ENCODE data around the gene CPSF6. TPM values are rescaled to one million over a fixed set of nuclear protein-coding genes. Genes with fewer than 3 reads are reported as not detected.
A peak's percentile ranks its signal among the peaks of the same experiment; 100 is the strongest.
"Not testable (repeated sequence)": the region's sequence is repeated elsewhere in the genome, so short reads cannot be mapped to it uniquely, and the experiment has no call there.

CPSF6 gene, protein sequence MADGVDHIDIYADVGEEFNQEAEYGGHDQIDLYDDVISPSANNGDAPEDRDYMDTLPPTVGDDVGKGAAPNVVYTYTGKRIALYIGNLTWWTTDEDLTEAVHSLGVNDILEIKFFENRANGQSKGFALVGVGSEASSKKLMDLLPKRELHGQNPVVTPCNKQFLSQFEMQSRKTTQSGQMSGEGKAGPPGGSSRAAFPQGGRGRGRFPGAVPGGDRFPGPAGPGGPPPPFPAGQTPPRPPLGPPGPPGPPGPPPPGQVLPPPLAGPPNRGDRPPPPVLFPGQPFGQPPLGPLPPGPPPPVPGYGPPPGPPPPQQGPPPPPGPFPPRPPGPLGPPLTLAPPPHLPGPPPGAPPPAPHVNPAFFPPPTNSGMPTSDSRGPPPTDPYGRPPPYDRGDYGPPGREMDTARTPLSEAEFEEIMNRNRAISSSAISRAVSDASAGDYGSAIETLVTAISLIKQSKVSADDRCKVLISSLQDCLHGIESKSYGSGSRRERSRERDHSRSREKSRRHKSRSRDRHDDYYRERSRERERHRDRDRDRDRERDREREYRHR
- total RNA-seq: 10 to 100 TPM; 94.4 to 97.4 TPM

DNA sequence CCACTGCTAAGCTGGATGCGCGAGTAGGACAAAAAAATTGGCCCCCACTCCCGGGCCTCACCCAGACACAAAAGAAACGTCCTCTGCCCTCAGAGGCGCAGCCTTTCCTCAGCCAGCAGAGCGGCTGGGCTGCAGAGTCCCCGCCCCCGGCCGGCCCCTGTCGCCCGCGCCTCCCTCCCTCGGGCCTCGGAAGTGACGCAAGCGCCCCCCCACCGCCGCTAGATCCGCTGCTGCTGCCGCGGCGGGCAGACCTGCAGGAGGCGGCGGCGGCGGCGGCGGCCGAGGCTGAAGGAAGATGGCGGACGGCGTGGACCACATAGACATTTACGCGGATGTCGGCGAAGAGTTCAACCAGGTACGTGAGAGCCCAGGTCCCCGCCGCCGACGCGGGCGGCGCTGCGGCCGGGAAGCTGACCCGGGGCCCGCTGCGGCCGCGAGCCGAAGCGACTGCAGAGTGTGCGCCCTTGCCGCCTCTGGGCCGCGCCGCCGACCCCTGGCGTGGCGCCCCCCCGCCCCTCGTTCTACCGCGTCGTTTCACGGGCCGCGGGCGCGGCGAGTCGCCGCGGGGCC lies at the start of gene CPSF6:
Gene CPSF6 (plus strand): TSS at position 218 of the 570 bp plus-strand sequence. CDS start 78 bp downstream, at position 296.
- peak within 1 kb of the TSS; percentile 100 for H3K4me3 Mint-ChIP-seq
- peak; percentile 95 for DNase-seq
- POLR2A ChIA-PET: no interaction called here
- H3K27ac Mint-ChIP-seq: peak within 1 kb of the TSS; percentile 99
- H3K27me3 Mint-ChIP-seq: no peaks in the 10 kb centered on the region
- peaks cover 47% of the 10 kb centered on the region for H3K4me1 Mint-ChIP-seq
- no peaks in the 10 kb centered on the region for H3K9me3 Mint-ChIP-seq
- CTCF ChIA-PET: interaction anchor here (0.6 kb wide), 1 partner anchor 140 kb away, joined by 3 read pairs; no protein-coding TSS in a partner anchor
- H3K36me3 Mint-ChIP-seq (ENCODE audit: low read depth): peaks cover 20% of the 10 kb centered on the region

DNA sequence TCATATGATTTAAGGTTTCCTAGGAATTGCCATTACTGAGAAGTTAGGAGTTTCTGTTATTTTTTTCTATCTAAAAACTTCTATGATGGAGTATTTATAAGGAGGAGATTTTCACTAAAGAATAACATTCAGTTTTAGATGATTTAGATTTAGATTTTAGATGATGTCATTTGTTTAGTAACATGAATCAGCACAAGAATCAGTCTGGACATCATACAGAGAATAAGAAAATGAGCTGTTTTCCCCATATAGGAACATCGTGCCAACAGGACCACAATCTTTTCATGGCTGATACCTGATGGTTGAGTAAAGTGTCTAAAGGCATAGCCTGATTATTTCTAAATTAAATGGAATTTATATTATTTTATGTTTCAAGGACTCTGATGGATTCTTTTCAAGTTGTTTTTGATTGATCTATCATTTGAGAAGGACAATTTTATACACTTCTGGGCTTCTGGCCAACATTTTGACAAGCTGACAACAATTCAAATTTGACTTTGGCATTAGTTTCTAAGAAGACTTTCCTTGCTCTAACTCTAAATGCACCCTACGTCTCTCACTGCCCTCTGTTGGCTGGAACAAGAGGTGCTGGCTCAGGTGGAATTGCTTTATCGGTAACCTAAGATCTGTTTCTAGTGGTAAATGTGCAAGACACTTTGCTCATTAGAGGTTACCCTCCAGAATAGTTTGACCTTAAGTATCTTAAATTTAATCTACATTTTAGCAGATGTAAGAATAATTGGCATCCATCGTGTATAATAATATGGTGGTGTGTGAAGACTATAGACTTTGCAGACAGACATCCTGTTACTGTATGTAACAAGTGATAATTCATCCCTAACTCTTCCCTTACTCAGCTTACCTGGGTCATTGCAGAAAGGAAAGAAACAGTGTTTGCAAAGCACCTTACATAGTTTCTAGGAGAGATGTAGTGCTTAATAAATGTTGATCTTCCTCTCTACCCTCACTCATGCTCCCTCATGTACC lies 42.8 kb upstream of the CPSF6 start:
- Mint-ChIP-seq H3K4me1 (no peaks in the 10 kb centered on the region), H3K36me3 (ENCODE audit: low read depth) (no peaks in the 10 kb centered on the region), H3K4me3 (no peak overlapping the region), H3K27ac (no peak overlapping the region), H3K9me3 (peaks cover 36% of the 10 kb centered on the region), H3K27me3 (peaks cover 2% of the 10 kb centered on the region)
- no peak for DNase-seq
- ChIA-PET CTCF (interaction anchor here (1.6 kb wide), 1 partner anchor 37 kb away, joined by 3 read pairs; no protein-coding TSS in a partner anchor), POLR2A (interaction anchor here (0.9 kb wide), 1 partner anchor 9 kb away, joined by 3 read pairs; no protein-coding TSS in a partner anchor)

DNA sequence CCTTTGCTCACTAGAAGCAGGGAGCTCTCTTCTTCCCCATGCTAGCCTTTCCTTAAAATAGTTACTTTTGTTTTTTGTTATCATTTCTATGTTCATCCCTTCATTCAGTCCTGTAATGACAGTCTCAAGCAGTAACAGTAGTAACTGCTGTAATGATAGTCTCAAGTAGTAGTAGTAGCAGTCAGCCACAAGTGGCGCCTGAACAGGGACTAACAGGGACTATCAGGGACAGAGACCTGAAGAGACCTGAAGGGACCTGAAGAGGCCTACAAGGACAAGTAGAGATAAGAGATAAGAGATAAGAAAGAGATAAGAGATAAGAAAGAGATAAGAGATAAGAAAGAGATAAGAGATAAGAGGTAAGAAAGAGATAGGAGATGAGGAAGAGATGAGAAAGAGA lies 39.4 kb upstream of the CPSF6 start:
- H3K27ac Mint-ChIP-seq; H3K4me1 Mint-ChIP-seq; H3K27me3 Mint-ChIP-seq; DNase-seq; POLR2A ChIA-PET; H3K4me3 Mint-ChIP-seq; H3K36me3 Mint-ChIP-seq (ENCODE audit: low read depth): not testable (repeated sequence)
- CTCF ChIA-PET: interaction anchor here (0.8 kb wide), 1 partner anchor 357 kb away, joined by 6 read pairs; no protein-coding TSS in a partner anchor
- H3K9me3 Mint-ChIP-seq: peaks cover 31% of the 10 kb centered on the region

DNA sequence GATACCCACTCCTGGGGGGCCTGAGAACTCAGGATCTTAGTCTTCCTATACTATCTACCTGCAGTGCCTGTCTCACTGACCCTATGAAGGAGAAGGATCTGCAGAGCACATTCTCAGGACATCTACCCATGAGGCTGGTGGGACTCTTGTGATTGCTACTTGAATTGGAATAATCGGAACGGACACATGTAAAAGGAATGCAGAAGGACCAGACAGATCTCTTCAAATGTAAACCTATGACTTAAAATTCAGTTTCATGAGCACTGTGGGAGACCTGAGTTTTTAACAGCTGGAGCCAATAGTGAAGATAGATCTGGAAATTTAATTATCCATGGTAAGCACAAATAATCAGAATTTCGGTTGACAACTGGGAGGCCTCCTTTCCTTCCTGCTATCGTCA lies 35.2 kb upstream of the CPSF6 start:
- no peaks in the 10 kb centered on the region for H3K36me3 Mint-ChIP-seq (ENCODE audit: low read depth)
- peaks cover 31% of the 10 kb centered on the region for H3K9me3 Mint-ChIP-seq
- CTCF ChIA-PET: interaction anchor here (1.1 kb wide), 1 partner anchor 10 kb away, joined by 3 read pairs; no protein-coding TSS in a partner anchor
- H3K4me1 Mint-ChIP-seq: no peaks in the 10 kb centered on the region
- DNase-seq: no peak
- no peak overlapping the region for H3K27ac Mint-ChIP-seq
- POLR2A ChIA-PET: no interaction called here
- no peaks in the 10 kb centered on the region for H3K27me3 Mint-ChIP-seq
- H3K4me3 Mint-ChIP-seq: no peak overlapping the region

DNA sequence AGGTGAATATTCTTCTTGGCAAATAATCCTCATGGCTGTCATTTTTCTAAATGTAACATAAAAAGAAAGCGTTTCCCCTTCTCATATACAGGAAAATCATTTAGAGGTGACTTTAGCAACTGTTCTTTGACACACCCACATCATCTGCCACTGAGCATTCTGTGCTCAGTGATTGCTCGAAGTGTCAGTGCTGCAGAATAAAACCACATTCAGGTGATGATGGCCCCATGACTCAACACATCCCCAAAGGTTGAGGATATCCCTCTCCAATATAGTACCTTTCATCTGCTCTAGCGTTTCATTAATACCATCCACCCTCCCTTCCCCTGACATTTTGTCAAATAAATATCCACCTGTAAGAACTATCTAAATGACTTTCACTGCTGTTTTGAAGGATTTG lies 28.7 kb upstream of the CPSF6 start:
- Mint-ChIP-seq H3K27me3 (no peaks in the 10 kb centered on the region), H3K4me1 (no peaks in the 10 kb centered on the region)

DNA sequence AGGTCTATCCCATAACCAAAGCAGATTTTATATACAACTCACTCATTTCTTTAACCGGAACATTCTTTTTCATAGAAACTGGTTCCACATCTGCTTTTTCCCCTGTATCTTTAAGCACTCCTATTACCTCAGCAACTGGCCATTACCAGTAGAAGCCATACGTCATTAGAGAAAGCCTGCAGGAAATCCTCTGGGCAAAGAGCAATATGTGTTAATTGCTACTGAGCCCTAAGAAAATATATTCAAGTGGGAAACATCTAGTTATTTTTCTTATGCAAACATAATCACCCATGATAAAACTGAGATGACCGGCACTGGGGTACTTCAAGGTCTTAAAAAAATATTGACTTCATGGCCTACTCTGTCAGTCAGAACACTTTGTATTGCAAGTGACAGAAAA lies 28.2 kb upstream of the CPSF6 start:
- Mint-ChIP-seq H3K27me3 (no peaks in the 10 kb centered on the region), H3K4me1 (no peaks in the 10 kb centered on the region)
- POLR2A ChIA-PET: no interaction called here

More for the DNA sequence above, 28.7 kb upstream of the CPSF6 start:
- no peak overlapping the region for H3K27ac Mint-ChIP-seq
- peaks cover 9% of the 10 kb centered on the region for H3K9me3 Mint-ChIP-seq
- CTCF ChIA-PET: no interaction called here
- POLR2A ChIA-PET: no interaction called here
- H3K36me3 Mint-ChIP-seq (ENCODE audit: low read depth): no peaks in the 10 kb centered on the region
- no peak overlapping the region for H3K4me3 Mint-ChIP-seq
- no peak for DNase-seq

DNA sequence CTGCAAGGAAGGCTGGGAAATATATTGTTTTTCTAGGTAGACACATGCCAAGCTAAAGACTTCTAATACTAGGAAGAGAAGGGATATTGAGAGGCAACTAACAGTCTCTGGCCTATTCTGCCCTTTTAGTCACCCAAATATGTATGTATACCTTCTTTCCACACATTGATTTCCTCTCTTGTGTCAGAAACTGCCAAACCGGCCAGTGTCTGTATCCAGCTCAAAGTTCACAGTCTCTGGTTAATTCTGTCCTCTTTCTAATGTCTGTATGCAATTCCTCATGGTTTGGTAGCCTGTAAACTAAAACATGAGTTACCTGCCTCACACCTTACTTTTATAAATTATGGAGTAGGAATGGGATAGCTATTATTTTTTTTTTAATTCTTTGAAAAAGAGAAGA lies 25.2 kb upstream of the CPSF6 start:
- H3K4me3 Mint-ChIP-seq: no peak overlapping the region
- H3K36me3 Mint-ChIP-seq (ENCODE audit: low read depth): no peaks in the 10 kb centered on the region
- H3K9me3 Mint-ChIP-seq: no peaks in the 10 kb centered on the region
- no peak overlapping the region for H3K27ac Mint-ChIP-seq
- ChIA-PET CTCF (interaction anchor here (1.1 kb wide), 1 partner anchor 11 kb away, joined by 3 read pairs; no protein-coding TSS in a partner anchor), POLR2A (no interaction called here)
- no peak for DNase-seq
- H3K27me3 Mint-ChIP-seq: no peaks in the 10 kb centered on the region
- H3K4me1 Mint-ChIP-seq: no peaks in the 10 kb centered on the region

More for the DNA sequence above, 28.2 kb upstream of the CPSF6 start:
- CTCF ChIA-PET: no interaction called here
- no peaks in the 10 kb centered on the region for H3K36me3 Mint-ChIP-seq (ENCODE audit: low read depth)
- H3K4me3 Mint-ChIP-seq: no peak overlapping the region
- no peak for DNase-seq
- peaks cover 9% of the 10 kb centered on the region for H3K9me3 Mint-ChIP-seq
- no peak overlapping the region for H3K27ac Mint-ChIP-seq

DNA sequence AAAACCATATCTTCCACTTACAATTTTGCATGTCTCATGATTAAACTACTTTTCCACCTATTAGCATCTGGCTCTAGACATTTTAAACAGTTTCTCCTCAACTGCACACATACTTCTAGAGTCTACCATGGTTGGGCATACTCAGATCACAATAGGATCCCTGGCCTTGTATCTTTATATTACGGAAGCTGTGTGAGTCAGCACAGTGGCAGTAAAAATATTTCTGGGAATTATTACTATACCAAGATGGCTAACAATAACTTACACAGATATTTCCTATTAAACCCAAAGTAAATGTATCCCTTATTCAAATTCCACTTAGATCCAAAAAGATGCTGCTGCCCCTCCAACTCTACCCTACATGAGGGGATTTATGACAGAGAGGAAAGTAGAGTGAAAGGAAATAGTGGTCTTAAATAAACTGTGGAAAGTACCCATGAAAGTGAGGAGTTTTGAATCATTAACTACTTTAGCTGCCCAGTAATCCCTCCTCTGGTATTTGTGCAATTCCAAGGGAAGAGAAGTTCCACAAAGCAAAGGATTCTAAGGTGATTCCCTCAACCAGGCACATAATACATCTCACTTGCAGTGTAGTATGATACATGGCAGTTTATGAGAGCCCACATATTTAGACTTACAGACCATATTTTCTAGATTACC lies 14.0 kb upstream of the CPSF6 start:
- H3K4me3 Mint-ChIP-seq: no peak overlapping the region
- POLR2A ChIA-PET: no interaction called here
- CTCF ChIA-PET: no interaction called here
- DNase-seq: no peak
- no peaks in the 10 kb centered on the region for H3K4me1 Mint-ChIP-seq
- peaks cover 2% of the 10 kb centered on the region for H3K9me3 Mint-ChIP-seq
- H3K27me3 Mint-ChIP-seq: peaks cover 2% of the 10 kb centered on the region
- H3K36me3 Mint-ChIP-seq (ENCODE audit: low read depth): no peaks in the 10 kb centered on the region
- H3K27ac Mint-ChIP-seq: no peak overlapping the region

DNA sequence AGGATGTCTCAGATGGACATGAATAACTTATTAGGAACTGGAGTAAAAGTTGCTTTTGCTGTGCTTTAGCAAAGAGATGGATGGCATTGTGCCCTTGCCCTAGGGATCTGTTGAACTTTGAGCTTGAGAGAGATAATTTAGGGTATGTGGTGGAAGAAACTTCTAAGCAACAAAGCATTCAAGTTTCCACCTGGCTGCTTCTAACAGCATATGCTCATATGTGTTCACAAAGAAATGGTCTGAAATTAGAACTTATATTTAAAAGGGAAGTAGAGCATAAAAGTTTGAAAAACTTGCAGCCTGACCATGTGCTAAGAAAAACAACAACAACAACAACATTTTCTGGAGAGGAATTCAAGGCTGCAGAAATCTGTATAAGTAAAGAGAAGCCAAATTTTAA lies 7.9 kb upstream of the CPSF6 start:
- peaks cover 6% of the 10 kb centered on the region for H3K36me3 Mint-ChIP-seq (ENCODE audit: low read depth)

DNA sequence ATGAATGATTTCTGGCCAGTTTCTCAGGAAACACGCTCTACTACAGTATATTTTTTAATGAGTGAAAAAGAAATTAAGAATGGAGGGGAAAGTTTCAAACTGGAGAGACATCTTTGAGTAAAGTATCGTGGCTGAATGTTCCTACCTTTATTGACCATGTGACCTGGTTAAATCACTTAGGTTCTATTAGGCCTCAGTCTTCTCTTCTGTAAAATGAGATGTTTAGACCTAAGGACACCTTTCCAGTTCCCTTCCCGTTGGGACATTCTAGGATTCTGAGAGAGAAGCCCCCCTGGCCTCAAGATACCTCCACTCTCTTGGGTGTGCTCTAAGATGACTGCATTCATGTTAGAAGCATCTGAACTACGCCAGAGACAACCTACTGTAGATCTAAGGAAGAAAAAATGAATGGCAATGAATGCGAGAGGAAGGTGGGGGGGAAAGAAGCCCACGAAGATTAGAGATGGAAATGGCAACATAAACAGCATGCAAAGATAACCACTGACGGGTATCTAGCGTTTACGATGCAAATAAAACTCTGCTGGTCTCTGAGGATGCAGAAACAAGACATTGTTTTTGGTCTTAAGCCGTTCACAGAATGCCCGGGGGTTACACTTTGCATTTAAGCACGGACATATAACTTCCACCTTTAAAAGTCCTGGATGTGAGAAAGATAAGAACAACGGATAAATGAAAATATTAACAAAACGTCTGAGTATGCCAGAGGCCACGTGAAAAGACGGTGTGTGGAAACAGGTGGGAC lies 599 bp upstream of the CPSF6 start:
- ChIA-PET POLR2A (no interaction called here), CTCF (interaction anchor here (0.6 kb wide), 1 partner anchor 139 kb away, joined by 3 read pairs; no protein-coding TSS in a partner anchor)
- peak overlapping the region; percentile 96 for H3K27ac Mint-ChIP-seq
- H3K27me3 Mint-ChIP-seq: no peaks in the 10 kb centered on the region
- peaks cover 20% of the 10 kb centered on the region for H3K36me3 Mint-ChIP-seq (ENCODE audit: low read depth)
- no peak for DNase-seq
- H3K4me3 Mint-ChIP-seq: peak overlapping the region; percentile 84
- H3K9me3 Mint-ChIP-seq: no peaks in the 10 kb centered on the region
- H3K4me1 Mint-ChIP-seq: peaks cover 45% of the 10 kb centered on the region

More for the DNA sequence above, 7.9 kb upstream of the CPSF6 start:
- no peak for DNase-seq
- H3K27ac Mint-ChIP-seq: no peak overlapping the region
- POLR2A ChIA-PET: no interaction called here
- no peak overlapping the region for H3K4me3 Mint-ChIP-seq
- H3K4me1 Mint-ChIP-seq: no peaks in the 10 kb centered on the region
- CTCF ChIA-PET: no interaction called here
- H3K27me3 Mint-ChIP-seq: peaks cover 2% of the 10 kb centered on the region
- H3K9me3 Mint-ChIP-seq: peaks cover 21% of the 10 kb centered on the region

DNA sequence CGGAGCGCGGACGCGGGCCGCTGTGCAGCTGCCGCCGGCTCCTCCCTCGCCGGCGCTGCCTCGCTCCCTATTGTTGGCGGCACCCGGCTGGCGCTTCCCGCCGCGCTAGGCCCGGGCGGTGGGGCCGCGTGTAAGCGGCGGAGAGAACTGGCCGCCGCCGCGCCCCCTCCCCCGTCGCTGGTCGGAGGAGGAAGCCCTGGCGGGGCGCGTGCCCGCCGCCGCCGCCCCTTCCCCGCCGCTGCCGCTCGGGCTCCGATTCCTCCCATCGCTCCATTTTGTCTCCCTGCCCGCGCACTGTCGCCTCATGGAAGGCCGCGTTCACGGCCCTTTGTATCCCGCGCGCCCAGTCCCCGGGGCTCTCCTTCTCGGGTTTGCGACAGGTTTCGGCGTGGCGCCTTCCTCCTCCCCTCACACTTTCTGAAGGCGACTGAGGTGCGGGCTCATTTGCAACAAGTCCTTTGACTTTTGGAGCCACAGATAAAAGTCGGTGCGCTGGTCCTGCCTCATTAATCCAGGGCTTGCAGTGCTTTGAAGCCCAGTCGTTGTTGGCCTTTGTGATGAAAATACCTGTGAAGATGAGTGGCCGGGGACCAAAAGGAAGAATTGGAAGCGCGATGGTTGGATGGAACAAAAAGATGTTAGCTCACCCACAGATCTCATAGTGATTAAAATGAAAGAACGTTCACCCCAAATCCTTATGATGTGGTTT lies 707 bp downstream of the CPSF6 start:
- no peaks in the 10 kb centered on the region for H3K27me3 Mint-ChIP-seq
- H3K9me3 Mint-ChIP-seq: no peaks in the 10 kb centered on the region
- peaks cover 49% of the 10 kb centered on the region for H3K4me1 Mint-ChIP-seq
- H3K4me3 Mint-ChIP-seq: peak overlapping the region; percentile 100
- DNase-seq: peak; percentile 48
- CTCF ChIA-PET: no interaction called here
- H3K27ac Mint-ChIP-seq: peak overlapping the region; percentile 99
- POLR2A ChIA-PET: no interaction called here
- H3K36me3 Mint-ChIP-seq (ENCODE audit: low read depth): peaks cover 20% of the 10 kb centered on the region
